Measurements from ENCODE around the gene FGGY. TPM values are rescaled to one million over a fixed set of nuclear protein-coding genes. Genes with fewer than 3 reads are reported as not detected.

Gene FGGY
- polyA plus RNA-seq, 10 donors: 9.1 to 15.3 (median 12.5) TPM

DNA sequence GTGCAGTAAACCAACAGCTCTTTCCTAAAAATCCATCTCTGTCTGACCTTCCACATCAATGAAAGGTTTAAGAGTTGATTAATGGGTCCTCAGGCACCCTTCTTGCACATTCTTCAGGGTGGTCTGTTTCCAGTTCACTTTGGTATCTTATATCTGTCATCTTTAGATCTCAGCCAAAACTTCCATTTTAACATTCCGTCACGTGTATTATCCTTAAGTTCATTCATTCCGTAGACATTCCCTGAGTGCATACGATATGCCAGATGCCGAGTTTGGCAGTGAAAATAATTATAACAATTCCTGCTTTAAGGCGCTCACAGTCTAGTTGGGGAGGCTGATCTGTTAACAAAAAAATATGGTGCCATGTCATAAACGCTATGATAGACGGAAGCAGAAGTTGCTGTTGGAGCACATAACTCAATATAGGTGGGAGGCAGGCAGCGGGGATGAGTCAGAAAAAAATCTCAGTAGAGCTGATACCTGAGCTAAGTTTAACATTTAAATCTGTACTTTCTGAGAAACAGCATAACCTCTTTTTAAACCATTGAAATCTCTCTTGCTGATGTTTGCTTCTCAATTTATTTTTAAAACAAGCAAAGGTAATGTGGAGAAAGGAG lies 458.3 kb downstream of the FGGY start:
- peak in 2 of 3 donors; percentile 35 to 72 for DNase-seq

- no peak for DNase-seq
Measured at GRCh38 chr1:59757197-59757747, 460.4 kb downstream of the FGGY start.

DNA sequence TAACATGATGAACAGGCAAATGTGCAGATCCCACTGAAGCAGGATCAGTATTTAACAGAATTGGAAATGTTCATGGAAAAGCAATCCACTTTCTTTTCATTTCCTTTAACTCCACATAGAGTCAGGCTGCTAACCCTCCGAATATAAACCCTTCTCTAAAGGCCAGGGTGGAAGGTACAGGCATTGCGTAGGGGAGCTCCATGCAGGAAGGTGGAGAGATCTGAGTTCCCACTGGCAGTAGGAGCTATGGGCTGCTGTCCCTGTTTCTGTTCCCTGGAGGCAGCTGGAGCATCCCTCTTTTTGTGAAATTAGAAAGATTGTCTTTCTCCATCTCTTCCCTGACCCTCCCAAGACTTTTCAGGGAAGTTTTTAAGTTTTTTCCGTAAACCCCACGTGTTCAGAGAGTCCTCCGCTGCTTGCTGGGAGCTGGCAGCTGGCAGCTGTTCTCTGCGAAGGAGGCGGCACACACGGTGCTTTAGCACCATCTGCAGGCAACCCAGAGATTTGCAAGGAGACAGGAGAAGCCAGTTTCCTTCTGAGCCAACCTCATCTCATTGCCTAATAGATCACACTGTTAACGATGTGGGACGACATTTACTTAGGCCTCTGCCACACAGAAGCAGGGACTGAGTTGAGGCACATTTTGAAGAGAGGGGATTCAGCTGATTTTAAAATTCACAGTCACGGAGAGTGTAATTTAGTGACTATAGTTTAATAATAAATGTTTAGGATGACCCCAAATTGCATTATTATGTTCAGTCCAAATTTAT lies 462.4 kb downstream of the FGGY start:
- DNase-seq: peak; percentile 80 to 93 (median 88)

DNA sequence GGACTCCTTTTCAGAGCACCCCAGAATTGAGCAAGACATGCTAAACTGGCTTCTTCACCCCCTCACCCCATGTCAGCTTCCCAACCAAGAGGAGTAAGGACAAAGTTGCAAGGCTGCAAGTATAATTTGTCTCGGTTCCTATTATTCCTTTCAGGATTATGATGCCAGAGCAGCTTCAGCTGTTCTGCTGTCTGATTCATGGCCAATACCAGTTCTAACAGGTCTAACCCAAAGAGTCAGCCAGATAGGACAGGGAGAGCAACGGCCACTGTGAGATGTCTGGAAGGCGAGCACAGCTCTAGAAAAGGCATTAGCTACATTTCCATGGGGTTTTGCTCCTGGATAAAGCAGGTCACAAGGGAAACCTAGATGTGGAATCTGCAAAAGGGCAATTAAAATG lies 464.5 kb downstream of the FGGY start:
- DNase-seq: peak in 1 of 3 donors; percentile 50

GRCh38 chr1:59763418-59763817 lies 466.5 kb downstream of the FGGY start:
- no peak for DNase-seq

DNA sequence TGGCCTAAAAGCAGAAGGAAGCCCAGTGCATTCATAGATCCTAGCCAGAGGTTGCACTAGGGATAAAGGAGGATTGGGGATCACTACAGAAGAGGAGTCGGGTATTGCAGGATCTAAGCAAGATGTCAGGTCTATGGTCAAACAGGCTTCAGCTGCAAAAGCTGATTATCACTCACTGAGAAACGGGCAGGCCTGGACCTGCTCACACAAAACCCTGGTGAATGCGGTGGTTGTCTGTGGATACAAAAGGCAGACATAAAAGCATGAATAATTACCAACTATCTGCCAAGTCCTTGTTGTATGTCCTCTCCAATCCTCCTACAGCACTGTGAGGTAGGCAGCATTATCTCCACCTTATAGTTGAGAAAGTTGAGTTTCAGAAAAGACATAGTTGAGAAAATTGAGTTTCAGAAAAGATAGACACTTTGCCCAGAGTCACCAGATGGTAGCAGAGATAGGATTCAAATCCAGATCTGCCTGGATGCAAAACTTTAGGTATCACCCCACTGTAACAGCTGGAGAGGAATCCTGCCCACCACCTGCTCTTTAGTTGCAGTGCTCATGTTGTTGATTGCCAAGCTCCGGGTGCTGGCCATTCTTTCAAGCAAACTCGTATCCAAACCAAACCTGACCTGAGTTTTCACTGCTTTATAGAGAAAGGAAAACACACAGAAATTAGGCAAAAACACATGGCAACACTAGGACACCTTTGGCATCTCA lies 468.3 kb downstream of the FGGY start:
- no peak for DNase-seq

DNA sequence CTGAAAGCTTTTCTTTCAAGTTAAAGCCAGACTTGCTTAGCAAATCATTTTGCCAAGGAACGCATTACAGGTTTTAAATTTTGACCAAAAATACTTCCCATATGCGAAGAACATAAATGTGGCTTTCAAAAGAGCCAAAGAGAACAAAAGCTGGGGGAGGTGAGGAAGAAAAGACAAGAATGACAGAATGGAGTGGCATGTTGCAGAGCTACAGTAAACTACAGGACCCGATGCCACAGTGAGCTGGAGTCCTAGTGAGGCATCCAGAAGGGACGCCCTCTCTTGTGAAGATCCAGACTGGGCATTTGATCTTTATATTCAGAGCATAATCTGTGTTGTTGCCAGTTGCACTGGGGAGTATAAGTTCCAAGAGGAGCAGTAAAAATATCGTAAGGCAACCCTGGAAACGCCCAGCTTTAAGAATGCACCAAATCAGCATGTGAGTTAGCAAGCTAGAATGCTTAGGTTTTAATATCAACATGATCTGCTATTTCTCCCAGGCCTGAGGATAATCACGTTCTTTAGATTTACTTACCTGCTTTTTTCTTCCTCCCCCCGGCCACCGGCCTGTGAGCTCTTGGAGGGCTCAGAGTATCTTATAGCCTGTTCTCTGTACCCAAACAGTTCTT lies 469.4 kb downstream of the FGGY start:
- no peak for DNase-seq

DNA sequence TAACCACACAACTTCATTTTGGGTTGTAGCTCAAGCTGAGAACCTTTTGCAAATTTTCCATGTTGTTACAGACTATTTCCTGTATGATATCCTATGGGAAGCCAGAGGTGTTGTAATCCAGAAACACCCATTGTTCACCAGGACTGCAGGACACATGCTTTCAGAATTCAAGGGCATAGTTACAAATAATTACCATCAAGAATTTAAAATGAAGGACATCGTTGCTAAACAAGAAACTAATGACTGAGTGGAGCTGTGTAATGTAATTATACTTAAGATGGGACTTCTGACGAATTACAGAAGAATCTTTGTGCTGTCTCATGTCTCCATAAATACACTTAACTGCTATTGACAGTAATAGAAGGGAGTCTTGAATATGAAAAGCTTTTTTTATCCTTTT lies 470.2 kb downstream of the FGGY start:
- DNase-seq: no peak

GRCh38 chr1:59768792-59769735 lies 472.2 kb downstream of the FGGY start:
- no peak for DNase-seq

GRCh38 chr1:59769736-59770095 lies 472.8 kb downstream of the FGGY start:
- DNase-seq: no peak

GRCh38 chr1:59771361-59771760 lies 474.5 kb downstream of the FGGY start:
- DNase-seq: no peak

DNA sequence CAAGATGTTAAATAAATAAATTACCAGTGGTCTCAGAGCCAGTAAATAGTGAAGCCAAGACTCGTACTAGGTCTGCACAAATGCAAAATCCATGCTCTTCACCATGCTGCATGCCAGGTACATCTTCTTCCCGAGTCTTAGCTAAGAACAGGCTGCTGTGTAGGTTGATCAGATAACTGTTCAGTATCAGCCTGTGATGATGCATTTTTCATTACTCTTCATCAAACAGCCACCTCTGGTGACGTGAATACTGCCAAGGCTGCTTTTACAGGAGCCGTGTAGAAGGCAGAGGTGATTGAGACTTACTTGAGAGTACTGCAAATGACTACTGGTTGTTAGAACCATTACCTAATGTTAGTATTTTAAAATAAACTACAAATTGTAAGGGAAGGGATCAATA lies 478.6 kb downstream of the FGGY start:
- DNase-seq: no peak

GRCh38 chr1:59776960-59777852 lies 480.3 kb downstream of the FGGY start:
- no peak for DNase-seq

DNA sequence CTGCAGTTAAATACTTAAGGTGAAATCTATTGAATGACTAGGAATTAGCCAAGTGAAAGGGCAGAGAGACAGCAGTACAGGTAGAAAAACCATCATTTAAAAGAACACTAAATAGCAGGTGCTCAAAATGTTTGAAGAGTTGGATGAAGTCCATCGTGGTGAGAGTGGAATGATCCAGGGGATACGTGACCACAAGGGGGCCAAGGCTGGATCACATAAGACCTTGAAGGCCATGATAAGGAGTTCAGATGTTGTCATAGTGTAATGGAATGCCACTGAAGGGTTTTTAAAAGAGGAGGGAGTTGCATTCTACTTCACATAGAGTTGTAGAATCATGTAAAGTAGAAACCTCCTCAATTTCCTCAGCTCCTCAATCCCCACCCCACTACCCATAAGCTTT lies 483.1 kb downstream of the FGGY start:
- DNase-seq: no peak

DNA sequence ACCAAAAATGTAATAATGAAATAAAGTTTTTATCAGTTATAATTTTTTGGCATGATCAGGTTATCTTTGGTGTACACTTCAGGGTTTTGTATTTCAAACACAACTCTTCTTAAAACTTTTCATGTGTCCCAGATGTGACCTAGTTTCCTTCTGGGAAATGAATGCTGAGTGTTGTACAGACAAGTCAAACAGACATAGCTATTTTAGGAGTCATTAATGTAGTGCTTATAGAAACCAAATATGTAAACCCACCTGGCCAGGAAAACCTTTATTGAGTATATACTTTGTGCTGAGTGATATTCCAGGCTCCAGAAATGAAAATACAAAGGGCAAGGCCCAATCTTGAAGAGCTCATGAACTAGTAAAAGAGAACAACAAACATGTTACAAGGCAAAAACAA lies 491.9 kb downstream of the FGGY start:
- DNase-seq: no peak

DNA sequence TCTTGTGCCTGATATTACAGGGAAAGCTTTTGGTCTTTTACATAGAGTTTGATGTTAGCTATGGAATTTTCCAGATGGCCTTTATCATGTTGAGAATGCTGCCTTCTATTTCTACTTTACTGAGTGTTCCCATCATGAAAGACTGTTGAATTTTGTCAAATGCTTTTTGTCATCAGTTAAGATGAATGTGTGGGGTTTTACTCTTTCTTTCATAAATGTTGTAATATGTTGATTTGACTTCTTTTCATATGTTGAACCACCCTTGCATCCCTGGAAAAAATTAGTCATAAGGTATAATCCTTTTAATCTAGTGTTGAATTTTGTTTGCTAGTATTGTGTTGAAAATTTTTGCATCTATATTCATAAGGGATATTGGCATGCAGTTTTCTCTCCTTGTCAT lies 501.7 kb downstream of the FGGY start:
- no peak for DNase-seq

DNA sequence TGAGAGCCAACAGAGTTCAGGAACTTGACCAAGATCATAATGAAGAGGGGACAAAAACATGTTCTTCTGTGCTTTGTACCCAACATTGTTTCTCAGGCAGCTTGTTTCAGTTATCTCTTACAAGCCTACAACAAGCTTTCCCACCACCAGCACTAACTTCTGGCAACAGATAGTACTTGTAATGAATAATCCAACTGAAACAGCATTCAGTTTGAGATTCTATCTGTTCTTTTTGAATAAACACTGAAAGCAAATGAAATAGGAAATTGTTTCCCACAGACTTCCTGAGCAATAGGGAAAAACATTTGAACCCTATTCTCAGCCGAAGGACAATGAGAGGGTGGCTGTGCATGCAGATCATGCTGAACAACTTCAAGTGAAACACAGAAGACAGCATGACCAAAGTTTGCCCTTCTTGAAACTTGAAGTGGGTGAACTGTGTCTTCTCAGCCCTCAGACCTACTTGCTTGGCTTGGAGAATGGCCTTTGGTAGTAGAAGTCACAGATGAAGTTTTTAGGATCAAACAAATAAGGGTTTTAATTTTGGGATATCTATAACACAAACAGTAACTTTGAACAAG lies 506.7 kb downstream of the FGGY start:
- DNase-seq: no peak

DNA sequence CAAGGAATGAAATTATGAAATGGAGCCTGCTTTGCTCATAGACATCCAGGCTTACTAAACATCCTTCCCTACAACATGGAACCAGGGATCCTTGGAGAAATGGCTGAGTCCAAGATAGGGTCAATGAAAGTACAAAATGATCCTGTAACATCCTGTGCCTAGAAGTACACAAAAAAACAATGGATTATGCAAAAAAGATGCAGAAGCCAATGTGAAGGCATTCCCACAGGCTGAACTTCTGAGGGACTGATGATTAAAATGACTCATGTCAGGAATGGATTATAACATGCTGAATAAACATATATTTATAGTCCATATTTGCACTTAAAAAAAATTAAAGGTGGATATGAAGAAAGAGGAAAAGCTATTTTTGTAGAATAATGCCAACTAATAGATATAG lies 507.4 kb downstream of the FGGY start:
- DNase-seq: no peak

GRCh38 chr1:59805554-59805953 lies 508.7 kb downstream of the FGGY start:
- no peak for DNase-seq

All from muscle of back (tissue), 11 donors.